ENCODE results near the gene WNT5B. TPM values are rescaled to one million over a fixed set of nuclear protein-coding genes. Genes with fewer than 3 reads are reported as not detected.
"Not testable (repeated sequence)": the region's sequence is repeated elsewhere in the genome, so short reads cannot be mapped to it uniquely, and the experiment has no call there.

WNT5B gene
- total and polyA plus RNA-seq, 4 experiments from 2014 or later = 0.17 to 0.61 TPM; not detected in 2

DNA sequence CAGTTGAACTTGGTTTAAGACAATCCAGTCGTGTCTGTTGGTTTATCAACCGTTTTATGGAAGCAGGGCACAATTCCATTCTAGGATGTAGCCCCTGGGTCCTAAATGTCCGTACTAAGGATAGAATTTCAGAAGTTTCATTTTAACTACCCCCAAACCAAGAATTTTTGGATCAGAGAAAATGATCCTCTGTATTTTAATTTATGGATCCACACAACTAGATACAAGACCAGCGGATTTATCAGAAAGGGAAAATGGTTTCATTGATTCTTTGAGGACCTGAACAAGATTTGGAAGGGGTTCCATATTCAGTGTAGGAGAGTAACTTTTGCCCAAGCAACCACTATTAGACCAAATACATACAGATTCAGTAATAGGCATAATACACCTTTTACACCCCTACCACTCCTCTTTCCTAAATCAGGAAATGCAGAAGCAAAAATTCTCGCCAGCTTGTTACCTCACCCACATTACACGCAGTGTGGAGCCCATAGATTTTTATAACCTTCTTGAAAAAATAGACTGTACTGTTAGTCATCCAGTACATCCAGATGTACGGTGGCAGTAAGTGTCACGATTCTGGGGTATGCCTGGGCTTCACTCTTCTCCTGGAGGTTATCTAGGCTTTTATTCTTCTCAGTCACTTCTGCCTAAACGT, 33.2 kb upstream of the WNT5B start:
- Mint-ChIP-seq H3K4me3 (peak overlapping the region; percentile 89 to 96 (median 92)), H3K4me1 (peaks cover 23 to 58% (median 33%) of the 10 kb centered on the region in 4 donors), H3K36me3 (peaks cover 6 to 23% of the 10 kb centered on the region in 2 donors), H3K9me3 (peaks cover 0 to 2% (median 0%) of the 10 kb centered on the region in 8 donors), H3K27ac (peak overlapping the region; percentile 89 to 99 (median 98)), H3K27me3 (no peaks in the 10 kb centered on the region)
- ChIA-PET POLR2A (ENCODE audit: partially characterized antibody) (interaction anchor here (4.2 kb wide), 1 partner anchor 10 kb away, joined by 26 read pairs; no protein-coding TSS in a partner anchor), CTCF (ENCODE audit: partially characterized antibody) (interaction anchor here (0.7 kb wide), 1 partner anchor 10 kb away, joined by 3 read pairs; no protein-coding TSS in a partner anchor)
- intact Hi-C loops (cut with micrococcal nuclease) = loop anchor here (10.0 kb wide), 2 partner anchors 391 to 1141 kb away; partner anchors contain the start of gene B4GALNT3
- Histone ChIP-seq H3K27ac (ENCODE audit: low read depth, low read length) (peak overlapping the region; percentile 68), H3K4me3 (ENCODE audit: low read length in 2 of 2) (no peak overlapping the region), H3K27me3 (ENCODE audit: insufficient read depth, low read length) (no peaks in the 10 kb centered on the region), H3K9me3 (ENCODE audit: control insufficient read depth in 1 of 2, low read length in 2 of 2) (no peaks in the 10 kb centered on the region), H3K36me3 (ENCODE audit: insufficient read depth, low read length) (no peaks in the 10 kb centered on the region), H3K4me1 (ENCODE audit: insufficient read depth, low read length) (peaks cover 28% of the 10 kb centered on the region)
- no peak for DNase-seq

DNA sequence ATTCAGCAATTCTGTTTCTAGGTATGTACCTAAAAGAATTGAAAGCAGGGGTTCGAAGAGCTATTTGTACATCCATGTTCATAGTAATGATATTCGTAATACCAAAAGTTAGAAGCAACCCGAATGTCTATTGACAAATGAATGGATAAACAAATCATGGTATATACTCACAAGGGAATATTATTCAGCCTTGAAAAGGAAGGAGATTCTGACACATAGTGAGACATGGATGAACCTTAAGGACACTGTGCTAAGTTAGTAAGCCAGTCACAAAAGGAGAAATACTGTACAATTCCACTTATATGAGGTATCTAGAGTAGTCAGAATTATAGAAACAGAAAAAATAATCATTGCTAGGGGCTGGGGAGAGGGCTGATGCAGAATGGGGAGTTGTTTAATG, 30.3 kb upstream of the WNT5B start:
- H3K36me3 Mint-ChIP-seq = peaks cover 0 to 3% of the 10 kb centered on the region in 2 donors
- Histone ChIP-seq H3K9me3 (ENCODE audit: control insufficient read depth in 1 of 2, low read length in 2 of 2) (no peaks in the 10 kb centered on the region), H3K4me1 (ENCODE audit: insufficient read depth, low read length) (peaks cover 32% of the 10 kb centered on the region), H3K27ac (ENCODE audit: low read depth, low read length) (no peak overlapping the region), H3K4me3 (ENCODE audit: low read length in 2 of 2) (no peak overlapping the region), H3K36me3 (ENCODE audit: insufficient read depth, low read length) (no peaks in the 10 kb centered on the region), H3K27me3 (ENCODE audit: insufficient read depth, low read length) (no peaks in the 10 kb centered on the region)
- H3K27me3 Mint-ChIP-seq = no peaks in the 10 kb centered on the region
- POLR2A ChIA-PET (ENCODE audit: partially characterized antibody) = no interaction called here
- peaks cover 22 to 53% (median 33%) of the 10 kb centered on the region in 4 donors for H3K4me1 Mint-ChIP-seq
- no peak for DNase-seq
- H3K4me3 Mint-ChIP-seq = no peak overlapping the region
- peak overlapping the region in 2 of 7 donors; percentile 33 to 42 for H3K27ac Mint-ChIP-seq
- intact Hi-C loops (cut with micrococcal nuclease) = loop anchor here (10.0 kb wide), 2 partner anchors 394 to 1144 kb away; partner anchors contain the start of gene B4GALNT3
- H3K9me3 Mint-ChIP-seq = peaks cover 0 to 2% (median 0%) of the 10 kb centered on the region in 8 donors
- CTCF ChIA-PET (ENCODE audit: partially characterized antibody) = interaction anchor here (1.0 to 6.4 kb wide), 3 partner anchors 10 to 481 kb away, joined by 3 to 124 read pairs (median 4); no protein-coding TSS in a partner anchor

DNA sequence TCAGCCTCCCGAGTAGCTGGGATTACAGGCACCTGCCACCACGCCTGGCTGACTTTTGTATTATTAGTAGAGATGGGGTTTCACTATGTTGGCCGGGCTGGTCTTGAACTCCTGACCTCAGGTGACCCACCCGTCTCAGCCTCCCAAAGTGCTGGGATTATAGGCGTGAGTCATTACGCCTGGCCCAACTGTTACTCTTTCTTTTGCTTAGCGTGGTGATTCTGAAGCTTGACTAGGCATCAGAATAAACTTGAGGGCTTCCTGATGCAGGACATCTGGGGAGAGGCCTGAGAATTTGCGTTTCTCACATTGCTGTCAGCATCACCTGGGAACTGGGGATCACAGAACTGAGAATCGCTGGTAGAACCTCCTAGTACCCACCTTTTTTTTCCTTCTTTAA, 26.3 kb upstream of the WNT5B start:
- intact Hi-C loops (cut with micrococcal nuclease) = loop anchor here (10.0 kb wide), 1 partner anchor 328 kb away; no protein-coding TSS in a partner anchor
- not testable (repeated sequence) for H3K9me3 Mint-ChIP-seq; H3K27me3 Mint-ChIP-seq; H3K27me3 ChIP-seq (ENCODE audit: insufficient read depth, low read length); H3K36me3 ChIP-seq (ENCODE audit: insufficient read depth, low read length); H3K36me3 Mint-ChIP-seq; H3K4me3 ChIP-seq (ENCODE audit: low read length in 2 of 2); H3K9me3 ChIP-seq (ENCODE audit: control insufficient read depth in 1 of 2, low read length in 2 of 2); DNase-seq
- Mint-ChIP-seq H3K4me3 (peak overlapping the region in 6 of 8 donors; percentile 36 to 93 (median 68)), H3K27ac (peak overlapping the region; percentile 78 to 100 (median 98)), H3K4me1 (peaks cover 18 to 53% (median 28%) of the 10 kb centered on the region in 4 donors)
- POLR2A ChIA-PET (ENCODE audit: partially characterized antibody) = interaction anchor here (0.8 to 4.6 kb wide), 4 partner anchors 10 to 484 kb away, joined by 3 to 142 read pairs (median 5); partner anchors contain the start of gene FBXL14
- Histone ChIP-seq H3K4me1 (ENCODE audit: insufficient read depth, low read length) (peaks cover 27% of the 10 kb centered on the region), H3K27ac (ENCODE audit: low read depth, low read length) (peak overlapping the region; percentile 60)
- CTCF ChIA-PET (ENCODE audit: partially characterized antibody) = interaction anchor here (1.1 to 6.4 kb wide), 8 partner anchors 10 to 1055 kb away, joined by 3 to 124 read pairs (median 20); no protein-coding TSS in a partner anchor

DNA sequence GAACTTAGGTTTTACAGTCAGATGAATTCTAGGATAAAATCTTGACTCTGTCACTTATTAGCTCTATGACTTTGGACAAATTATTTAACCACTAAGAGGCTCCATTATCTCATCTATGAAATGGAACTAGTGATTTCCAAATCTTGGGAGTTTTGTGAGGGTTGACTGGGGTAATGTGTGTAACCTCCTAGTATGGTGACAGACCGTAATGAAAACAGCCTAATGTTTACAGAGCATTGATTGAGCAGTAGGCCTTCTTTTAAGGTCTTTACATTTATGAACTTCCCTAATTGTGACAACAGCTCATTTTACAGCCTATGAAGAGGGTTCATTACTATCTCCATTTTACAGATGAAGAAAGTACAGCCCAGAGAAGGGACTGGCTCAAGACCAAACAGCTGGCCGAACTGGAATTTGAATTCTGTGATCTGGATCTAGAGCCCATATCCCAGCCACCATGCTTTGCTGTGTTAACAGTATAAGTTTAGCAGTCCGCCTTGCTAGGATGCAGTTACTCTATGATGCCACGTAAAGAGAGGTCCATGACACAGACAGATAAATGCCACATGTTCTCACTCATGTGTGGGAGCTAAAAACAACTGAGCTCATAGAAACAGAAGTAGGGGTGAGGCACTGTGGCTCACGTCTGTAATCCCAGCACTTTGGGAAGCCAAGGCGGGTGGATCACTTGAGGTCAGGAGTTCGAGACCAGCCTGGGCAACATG, 25.6 kb upstream of the WNT5B start:
- Mint-ChIP-seq H3K9me3 (peaks cover 0 to 2% (median 0%) of the 10 kb centered on the region in 8 donors), H3K4me3 (peak overlapping the region in 4 of 8 donors; percentile 8 to 62 (median 50)), H3K27ac (peak overlapping the region in 5 of 7 donors; percentile 10 to 100 (median 80)), H3K36me3 (no peaks in the 10 kb centered on the region), H3K4me1 (peaks cover 18 to 49% (median 28%) of the 10 kb centered on the region in 4 donors), H3K27me3 (no peaks in the 10 kb centered on the region)
- Histone ChIP-seq H3K9me3 (ENCODE audit: control insufficient read depth in 1 of 2, low read length in 2 of 2) (no peaks in the 10 kb centered on the region), H3K4me1 (ENCODE audit: insufficient read depth, low read length) (peaks cover 27% of the 10 kb centered on the region), H3K36me3 (ENCODE audit: insufficient read depth, low read length) (no peaks in the 10 kb centered on the region), H3K27me3 (ENCODE audit: insufficient read depth, low read length) (no peaks in the 10 kb centered on the region), H3K27ac (ENCODE audit: low read depth, low read length) (no peak overlapping the region), H3K4me3 (ENCODE audit: low read length in 2 of 2) (no peak overlapping the region)
- POLR2A ChIA-PET (ENCODE audit: partially characterized antibody) = interaction anchor here (0.7 to 4.6 kb wide), 3 partner anchors 13 to 852 kb away, joined by 3 to 142 read pairs (median 3); partner anchors contain the start of gene FBXL14
- CTCF ChIA-PET (ENCODE audit: partially characterized antibody) = interaction anchor here (0.8 to 6.4 kb wide), 9 partner anchors 10 to 1056 kb away, joined by 3 to 124 read pairs (median 8); no protein-coding TSS in a partner anchor
- intact Hi-C loops (cut with micrococcal nuclease) = loop anchor here (10.0 kb wide), 1 partner anchor 329 kb away; no protein-coding TSS in a partner anchor
- DNase-seq = no peak

DNA sequence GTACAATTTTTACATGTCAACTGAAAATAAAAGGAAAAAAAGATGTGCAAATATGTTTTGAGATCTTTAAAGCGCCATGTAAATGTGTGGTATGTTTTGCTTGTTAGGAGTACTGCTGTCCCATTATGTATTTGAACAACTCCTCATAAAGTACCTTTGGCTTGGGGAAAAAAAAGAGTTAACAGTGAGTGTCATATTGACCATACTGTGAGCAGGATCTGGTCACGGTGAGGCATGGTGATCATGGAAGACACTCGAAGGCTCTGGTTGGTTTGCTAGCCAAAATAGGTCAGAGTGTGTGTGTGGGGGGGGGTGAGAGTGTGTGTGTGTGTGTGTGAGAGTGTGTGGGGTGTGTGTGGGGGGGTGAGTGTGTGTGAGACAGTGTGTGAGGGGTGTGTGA, 24.6 kb upstream of the WNT5B start:
- DNase-seq = no peak
- Mint-ChIP-seq H3K4me3 (peak overlapping the region in 2 of 8 donors; percentile 18 to 44), H3K9me3 (no peaks in the 10 kb centered on the region), H3K36me3 (no peaks in the 10 kb centered on the region), H3K27ac (peak overlapping the region in 4 of 7 donors; percentile 2 to 63 (median 38)), H3K4me1 (peaks cover 17 to 41% (median 28%) of the 10 kb centered on the region in 4 donors), H3K27me3 (no peaks in the 10 kb centered on the region)
- no peak overlapping the region for H3K4me3 ChIP-seq (ENCODE audit: low read length in 2 of 2)
- peaks cover 27% of the 10 kb centered on the region for H3K4me1 ChIP-seq (ENCODE audit: insufficient read depth, low read length)
- no peaks in the 10 kb centered on the region for H3K27me3 ChIP-seq (ENCODE audit: insufficient read depth, low read length)
- POLR2A ChIA-PET (ENCODE audit: partially characterized antibody) = interaction anchor here (1.0 to 4.6 kb wide), 5 partner anchors 10 to 487 kb away, joined by 3 to 142 read pairs (median 10); partner anchors contain the start of gene FBXL14
- H3K27ac ChIP-seq (ENCODE audit: low read depth, low read length) = no peak overlapping the region
- no peaks in the 10 kb centered on the region for H3K36me3 ChIP-seq (ENCODE audit: insufficient read depth, low read length)
- CTCF ChIA-PET (ENCODE audit: partially characterized antibody) = interaction anchor here (0.7 to 6.4 kb wide), 12 partner anchors 12 to 1057 kb away, joined by 3 to 124 read pairs (median 25); partner anchors contain the start of gene FBXL14
- intact Hi-C loops (cut with micrococcal nuclease) = loop anchor here (10.0 kb wide), 1 partner anchor 330 kb away; no protein-coding TSS in a partner anchor
- H3K9me3 ChIP-seq (ENCODE audit: control insufficient read depth in 1 of 2, low read length in 2 of 2) = no peaks in the 10 kb centered on the region

DNA sequence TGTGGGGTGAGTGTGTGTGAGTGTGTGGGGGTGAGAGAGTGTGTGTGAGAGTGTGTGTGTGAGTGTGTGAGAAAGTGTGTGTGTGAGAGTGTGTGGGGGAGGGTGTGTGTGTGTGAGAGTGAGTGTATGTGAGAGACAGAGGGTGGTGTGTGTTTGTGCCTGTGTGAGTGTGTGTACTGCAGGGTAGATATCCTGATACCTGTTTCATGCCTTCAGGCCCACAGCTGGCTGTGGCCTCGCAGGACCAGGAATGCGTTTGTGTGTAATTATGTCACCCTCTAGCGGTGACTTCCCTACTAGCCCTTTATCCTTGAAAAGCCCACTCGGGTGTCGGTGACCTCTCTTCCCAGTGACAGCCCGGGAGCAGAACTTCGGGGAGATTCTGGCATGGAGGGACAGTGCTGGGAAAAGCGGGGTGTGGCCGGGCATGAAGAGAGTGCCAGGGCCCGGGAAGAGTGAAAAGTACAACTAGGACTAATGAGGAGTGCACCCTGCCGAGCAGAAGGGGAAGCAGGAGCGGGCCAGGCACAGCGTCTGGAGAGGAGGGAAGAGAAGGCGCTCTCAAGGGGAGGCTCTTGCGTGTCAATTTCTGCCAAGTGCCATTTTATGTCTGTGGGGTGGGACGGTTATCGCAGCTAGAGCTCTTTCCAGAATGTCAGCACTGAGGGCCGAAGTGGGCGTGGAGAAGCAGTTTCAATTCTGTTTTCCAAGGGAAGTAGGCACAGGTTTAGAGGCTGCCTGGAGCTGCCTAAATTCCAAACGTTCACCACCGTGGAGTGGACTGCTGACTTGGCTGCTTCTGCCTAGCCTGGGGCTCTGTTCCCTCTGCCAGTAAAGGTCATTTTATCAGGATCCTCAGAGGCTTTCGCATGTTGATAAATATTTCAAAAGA, 23.7 kb upstream of the WNT5B start:
- peak overlapping the region; percentile 82 to 92 (median 86) for H3K4me3 Mint-ChIP-seq
- no peaks in the 10 kb centered on the region for H3K36me3 Mint-ChIP-seq
- Histone ChIP-seq H3K4me3 (ENCODE audit: low read length in 2 of 2) (peak overlapping the region in 1 of 2 donors; percentile 49), H3K4me1 (ENCODE audit: insufficient read depth, low read length) (peaks cover 27% of the 10 kb centered on the region), H3K9me3 (ENCODE audit: control insufficient read depth in 1 of 2, low read length in 2 of 2) (no peaks in the 10 kb centered on the region), H3K36me3 (ENCODE audit: insufficient read depth, low read length) (no peaks in the 10 kb centered on the region), H3K27me3 (ENCODE audit: insufficient read depth, low read length) (no peaks in the 10 kb centered on the region), H3K27ac (ENCODE audit: low read depth, low read length) (no peak overlapping the region)
- peak; percentile 65 to 73 (median 70) for DNase-seq
- H3K27ac Mint-ChIP-seq = peak overlapping the region in 5 of 7 donors; percentile 51 to 87 (median 66)
- intact Hi-C loops (cut with micrococcal nuclease) = loop anchor here (1.0 to 10.0 kb wide), 5 partner anchors 14 to 487 kb away; no protein-coding TSS in a partner anchor
- H3K4me1 Mint-ChIP-seq = peaks cover 17 to 41% (median 28%) of the 10 kb centered on the region in 4 donors
- CTCF ChIA-PET (ENCODE audit: partially characterized antibody) = interaction anchor here (0.7 to 2.8 kb wide), 14 partner anchors 10 to 614 kb away, joined by 3 to 103 read pairs (median 4); partner anchors contain the start of gene FBXL14
- H3K9me3 Mint-ChIP-seq = no peaks in the 10 kb centered on the region
- H3K27me3 Mint-ChIP-seq = no peaks in the 10 kb centered on the region
- POLR2A ChIA-PET (ENCODE audit: partially characterized antibody) = interaction anchor here (1.0 to 2.2 kb wide), 6 partner anchors 11 to 488 kb away, joined by 3 to 26 read pairs (median 6); partner anchors contain the start of gene FBXL14
